Forelimb muscle (tissue), 1 donor: ENCODE data around the gene FEM1C. TPM values are rescaled to one million over a fixed set of nuclear protein-coding genes. Genes with fewer than 3 reads are reported as not detected.
A peak's percentile ranks its signal among the peaks of the same experiment; 100 is the strongest.
"Not testable (repeated sequence)": the region's sequence is repeated elsewhere in the genome, so short reads cannot be mapped to it uniquely, and the experiment has no call there.

Source experiments
- DNase-seq: peaks from one replicate; pipeline ENCODE4 v3.0.0-alpha.2; 2013; ENCODE audit warnings: low read depth
- polyA plus RNA-seq: library from polyadenylated mRNA; unstranded; fragments of 120-200 nt; gene quantifications from one replicate; pipeline ENCODE4 v1.2.1, GENCODE V29; 2013; ENCODE audit not compliant: insufficient read length

Gene FEM1C
- polyA plus RNA-seq, 1 donor: 24.4 TPM

GRCh38 chr5:115520191-115520590, 24.4 kb downstream of the FEM1C start:
- DNase-seq: no peak

- DNase-seq: no peak
Observed at GRCh38 chr5:115516372-115516771, 28.2 kb downstream of the FEM1C start.

GRCh38 chr5:115514220-115514619, 30.4 kb downstream of the FEM1C start:
- no peak for DNase-seq

- DNase-seq: no peak
Observed at GRCh38 chr5:115511632-115512031, 32.9 kb downstream of the FEM1C start.

GRCh38 chr5:115510145-115510645, 34.4 kb downstream of the FEM1C start:
- no peak for DNase-seq

GRCh38 chr5:115509547-115509946, 35.0 kb downstream of the FEM1C start:
- DNase-seq: no peak

GRCh38 chr5:115507681-115508080, 36.9 kb downstream of the FEM1C start:
- peak; percentile 77 for DNase-seq

GRCh38 chr5:115503420-115503819, 41.2 kb downstream of the FEM1C start:
- DNase-seq: no peak

GRCh38 chr5:115501464-115502210, 42.9 kb downstream of the FEM1C start:
- peak; percentile 28 for DNase-seq

- no peak for DNase-seq
Observed at GRCh38 chr5:115500225-115500624, 44.4 kb downstream of the FEM1C start.

- peak; percentile 54 for DNase-seq
Observed at GRCh38 chr5:115496936-115497576, 47.5 kb downstream of the FEM1C start.

- DNase-seq: no peak
Observed at GRCh38 chr5:115494570-115495289, 49.8 kb downstream of the FEM1C start.

GRCh38 chr5:115490596-115490995, 54.0 kb downstream of the FEM1C start:
- DNase-seq: no peak

- no peak for DNase-seq
Observed at GRCh38 chr5:115489733-115490132, 54.8 kb downstream of the FEM1C start.

GRCh38 chr5:115487756-115488155, 56.8 kb downstream of the FEM1C start:
- DNase-seq: no peak

- DNase-seq: no peak
Observed at GRCh38 chr5:115487168-115487567, 57.4 kb downstream of the FEM1C start.

- no peak for DNase-seq
Observed at GRCh38 chr5:115486728-115487127, 57.8 kb downstream of the FEM1C start.

GRCh38 chr5:115484368-115484767, 60.2 kb downstream of the FEM1C start:
- no peak for DNase-seq

- no peak for DNase-seq
Observed at GRCh38 chr5:115480900-115481299, 63.7 kb downstream of the FEM1C start.

GRCh38 chr5:115480271-115480670, 64.3 kb downstream of the FEM1C start:
- DNase-seq: no peak

GRCh38 chr5:115479166-115479873, 65.3 kb downstream of the FEM1C start:
- not testable (repeated sequence) for DNase-seq

GRCh38 chr5:115478281-115478680, 66.3 kb downstream of the FEM1C start:
- no peak for DNase-seq
